IMR-90 (cell line): ENCODE data around the gene CTDSPL. TPM values are rescaled to one million over a fixed set of nuclear protein-coding genes. Genes with fewer than 3 reads are reported as not detected.

ENCODE experiments used
- ATAC-seq: fragments of 200-7000 bp; cut with Tn5 transposase; 2 replicates; pipeline ENCODE4 v1.9.1; 2020; ENCODE audit warnings: low read depth, mild to moderate bottlenecking, moderate library complexity
- BruUV-seq: library from RNA; stranded (reverse); fragments of 400-500 nt; replicated peaks from 2 replicates; lab custom pipeline; 2021; lab: Mats Ljungman, UMichigan
- CTCF ChIA-PET: fragments of 300-600 bp; formaldehyde crosslinking; extraction: SDS; loops from one replicate; lab custom pipeline; 2021; ENCODE audit warnings: antibody characterized with exemption; lab: Yijun Ruan, JAX
- POLR2A ChIA-PET: fragments of 300-600 bp; sonication (Branson Sonifier 250); formaldehyde crosslinking; loops from one replicate; lab custom pipeline; 2022; ENCODE audit warnings: antibody characterized with exemption; ENCODE audit not compliant: unreplicated experiment; lab: Charles Lee
- DNase-seq: peaks from one replicate; pipeline ENCODE4 v3.0.0; 2013
- H2AFZ ChIP-seq: replicated peaks from 2 replicates; pipeline ENCODE3; 2013; ENCODE audit warnings: low read length, mild to moderate bottlenecking; ENCODE audit not compliant: poor library complexity
- H2AK5ac ChIP-seq: 2 replicates; pipeline ENCODE4 v1.6.1; 2013; ENCODE audit warnings: low read depth, low read length, inconsistent platforms
- H2AK9ac ChIP-seq: replicated peaks from 2 replicates; pipeline ENCODE3; 2013; ENCODE audit warnings: mild to moderate bottlenecking, low read depth, low read length, moderate library complexity; ENCODE audit not compliant: poor library complexity
- H2BK120ac ChIP-seq: 2 replicates; pipeline ENCODE4 v1.6.1; 2013; ENCODE audit warnings: low read depth, low read length, inconsistent platforms
- H2BK15ac ChIP-seq: 3 replicates; pipeline ENCODE4 v1.6.1; 2013; ENCODE audit warnings: low read depth, low read length, inconsistent platforms
- H2BK20ac ChIP-seq: 2 replicates; pipeline ENCODE4 v1.6.1; 2013; ENCODE audit warnings: low read depth, mild to moderate bottlenecking, inconsistent platforms, low read length, moderate library complexity
- H2BK5ac ChIP-seq: 2 replicates; pipeline ENCODE4 v1.6.1; 2013; ENCODE audit warnings: mild to moderate bottlenecking, low read depth, low read length, inconsistent platforms; ENCODE audit not compliant: poor library complexity, severe bottlenecking
- H3K14ac ChIP-seq: replicated peaks from 2 replicates; pipeline ENCODE4 v1.6.1; 2013; ENCODE audit warnings: low read depth, low read length, inconsistent platforms
- H3K18ac ChIP-seq: 2 replicates; pipeline ENCODE4 v1.6.1; 2013; ENCODE audit warnings: low read depth, low read length, control low read depth
- H3K23ac ChIP-seq: 2 replicates; pipeline ENCODE4 v1.6.1; 2013; ENCODE audit warnings: low read depth, low read length, inconsistent platforms
- H3K27ac ChIP-seq: 2 replicates; pipeline ENCODE4 v1.5.1; 2013; ENCODE audit warnings: mild to moderate bottlenecking, control low read depth, low read length; ENCODE audit not compliant: insufficient read depth
- H3K27me3 ChIP-seq: 2 replicates; pipeline ENCODE4 v1.6.1; 2013; ENCODE audit warnings: low read length; ENCODE audit not compliant: control insufficient read depth, insufficient read depth
- H3K36me3 ChIP-seq: 2 replicates; pipeline ENCODE4 v1.6.1; 2013; ENCODE audit warnings: low read length, mixed read lengths; ENCODE audit not compliant: control insufficient read depth, insufficient read depth
- H3K4ac ChIP-seq: 2 replicates; pipeline ENCODE4 v1.6.1; 2013; ENCODE audit warnings: low read depth, low read length, inconsistent platforms
- H3K4me1 ChIP-seq: 2 replicates; pipeline ENCODE4 v1.6.1; 2013; ENCODE audit warnings: low read length, mixed read lengths; ENCODE audit not compliant: control insufficient read depth, insufficient read depth
- H3K4me2 ChIP-seq: 2 replicates; pipeline ENCODE4 v1.6.1; 2013; ENCODE audit warnings: low read depth, mild to moderate bottlenecking, control low read depth, low read length, moderate library complexity
- H3K4me3 ChIP-seq: 2 replicates; pipeline ENCODE4 v1.5.1; 2013; ENCODE audit warnings: low read depth, mild to moderate bottlenecking, control low read depth, low read length, moderate library complexity; ENCODE audit not compliant: insufficient read depth
- H3K56ac ChIP-seq: 2 replicates; pipeline ENCODE4 v1.6.1; 2013; ENCODE audit warnings: low read length, inconsistent platforms; ENCODE audit not compliant: insufficient read depth; ENCODE audit errors: extremely low read depth
- H3K79me1 ChIP-seq, 2 experiments: 2 replicates each; pipeline ENCODE4 v1.6.1; 2013; ENCODE audit warnings: low read length in 2 of 2, inconsistent platforms in 1 of 2, low read depth in 1 of 2
- H3K9ac ChIP-seq: 2 replicates; pipeline ENCODE4 v1.6.1; 2013; ENCODE audit warnings: low read depth, low read length, control low read depth
- H3K9me1 ChIP-seq: 2 replicates; pipeline ENCODE4 v1.6.1; 2013; ENCODE audit warnings: low read length, inconsistent platforms; ENCODE audit not compliant: insufficient read depth
- H3K9me3 ChIP-seq: 2 replicates; pipeline ENCODE4 v1.6.1; 2013; ENCODE audit warnings: low read length; ENCODE audit not compliant: control insufficient read depth, insufficient read depth
- H4K20me1 ChIP-seq: 2 replicates; pipeline ENCODE4 v1.6.1; 2013; ENCODE audit warnings: low read length, inconsistent platforms; ENCODE audit not compliant: insufficient read depth
- H4K5ac ChIP-seq: 2 replicates; pipeline ENCODE4 v1.6.1; 2013; ENCODE audit warnings: mild to moderate bottlenecking, low read depth, low read length, control low read depth
- H4K8ac ChIP-seq, 2 experiments: 2 replicates each; pipeline ENCODE4 v1.6.1; 2013; ENCODE audit warnings: low read depth in 2 of 2, low read length in 2 of 2, control low read depth in 1 of 2, inconsistent platforms in 1 of 2
- H4K91ac ChIP-seq: 2 replicates; pipeline ENCODE4 v1.6.1; 2013; ENCODE audit warnings: low read depth, low read length, inconsistent platforms; ENCODE audit not compliant: insufficient read depth
- CHD1 ChIP-seq: IDR thresholded peaks from 2 replicates; pipeline ENCODE4 v1.6.1; 2012; ENCODE audit warnings: low read depth, low read length, improper control_type of control experiment
- FOS ChIP-seq: fragments of 150-350 bp; IDR thresholded peaks from 2 replicates; pipeline ENCODE4 v1.6.1; 2016; ENCODE audit warnings: low read depth, low read length
- MAFK ChIP-seq: IDR thresholded peaks from 2 replicates; pipeline ENCODE4 v1.6.1; 2012; ENCODE audit warnings: low read depth, low read length, improper control_type of control experiment
- MAZ ChIP-seq: IDR thresholded peaks from 2 replicates; pipeline ENCODE4 v1.6.1; 2012; ENCODE audit warnings: low read depth, mild to moderate bottlenecking, low read length, improper control_type of control experiment, moderate library complexity, borderline replicate concordance
- RFX5 ChIP-seq: IDR thresholded peaks from 2 replicates; pipeline ENCODE4 v1.8.0; 2012; ENCODE audit warnings: low read depth, mild to moderate bottlenecking, low read length, moderate library complexity
- WGBS, 2 experiments: methylation state at CpG; one replicate each; pipeline versions ENCODE4 v1.1.5 to v1.1.7; 2013; ENCODE audit warnings: missing lambda C conversion rate in 2 of 2; ENCODE audit not compliant: insufficient read length in 1 of 2; ENCODE audit errors: extremely low coverage in 2 of 2; 5-methylcytosine and 5-hydroxymethylcytosine counted together
- dilution Hi-C: fragments of 300-500 bp; cut with HindIII; formaldehyde crosslinking; loops from one replicate; pipeline ENCODE4 v1.14.3; 2018; ENCODE audit warnings: low sequenced_read_pairs; ENCODE audit not compliant: unreplicated experiment
- in situ Hi-C: fragments of 300-500 bp; cut with MboI; formaldehyde crosslinking; loops from 3 replicates; pipeline ENCODE4 v1.14.3; 2019; ENCODE audit warnings: low sequenced_read_pairs, inconsistent platforms, mixed read lengths
- intact Hi-C: fragments of 100-400 bp; cut with micrococcal nuclease; formaldehyde crosslinking; loops from 2 replicates; pipeline ENCODE4 v1.10.0; 2022
- polyA plus RNA-seq, 3 experiments: library from polyadenylated mRNA; depleted of rRNA; stranded (reverse); fragments of >200 nt; gene quantifications; 2 replicates each; pipeline ENCODE4 v1.2.3, GENCODE V29; 2012; ENCODE audit warnings: low replicate concordance in 1 of 3
- total RNA-seq: library from RNA; depleted of rRNA; stranded (reverse); fragments of >200 nt; gene quantifications from 2 replicates; pipeline ENCODE4 v1.2.3, GENCODE V29; 2012

Gene CTDSPL
- total and polyA plus RNA-seq, 2 of the 4 experiments (the other 2 are of a cell fraction) = 24.5 to 29.0 TPM

GRCh38 chr3:37946531-37946889, 84.8 kb downstream of the CTDSPL start:
- intact Hi-C loops (loop anchor here (1.0 kb wide), 1 partner anchor 10 kb away; no protein-coding TSS in a partner anchor), in situ Hi-C loops (no loop called here), dilution Hi-C loops (no loop called here)
- Histone ChIP-seq H3K9ac (no peak overlapping the region), H2BK120ac (peak overlapping the region; percentile 97), H4K20me1 (peaks cover 7% of the 10 kb centered on the region; the same call in 1 of the 2 replicates), H2BK5ac (peak overlapping the region; percentile 66), H3K4me3 (no peak overlapping the region), H2AK9ac (peak overlapping the region; percentile 84), H2AFZ (no peak overlapping the region), H2BK20ac (peak overlapping the region; percentile 38), H3K23ac (peak overlapping the region; percentile 73), H3K27me3 (no peaks in the 10 kb centered on the region), H3K36me3 (no peaks in the 10 kb centered on the region), H3K27ac (peak overlapping the region; percentile 96), H3K79me1 (peaks cover 10 to 49% of the 10 kb centered on the region in 2 experiments), H3K4me1 (peaks cover 30% of the 10 kb centered on the region), H2AK5ac (peak overlapping the region; percentile 69; the same call in 1 of the 2 replicates), H3K9me3 (no peaks in the 10 kb centered on the region), H3K56ac (no peak overlapping the region), H3K4ac (peak overlapping the region; percentile 89), H3K4me2 (peak overlapping the region; percentile 37), H2BK15ac (peak overlapping the region; percentile 96; the same call in 1 of the 3 replicates), H4K8ac (peak overlapping the region; percentile 7 to 90; a peak in 3 of 4 replicates), H4K91ac (peak overlapping the region; percentile 50), H3K9me1 (peaks cover 21% of the 10 kb centered on the region), H3K18ac (peak overlapping the region; percentile 67), H3K14ac (peak overlapping the region; percentile 89), H4K5ac (peak overlapping the region; percentile 39)
- no CpG with 5 or more reads among the region's 2 CpGs for WGBS, 2 experiments
- POLR2A ChIA-PET = interaction anchor here (1.0 kb wide), 1 partner anchor 10 kb away, joined by 3 read pairs; no protein-coding TSS in a partner anchor
- CTCF ChIA-PET = interaction anchor here (0.6 to 1.4 kb wide), 2 partner anchors 10 to 92 kb away, joined by 4 to 5 read pairs; no protein-coding TSS in a partner anchor
- TF ChIP-seq RFX5 (no peak), FOS (no peak), MAZ (no peak), CHD1 (no peak), MAFK (no peak)
- DNase-seq (no peak), ATAC-seq (no peak)
- BruUV-seq = no TSS peak
